HL-60/S4 (cell line): Measurements from ENCODE around the gene KRTAP4-3.
"Not testable (repeated sequence)": the region's sequence is repeated elsewhere in the genome, so short reads cannot be mapped to it uniquely, and the experiment has no call there.

Source experiments
- in situ Hi-C: fragments of 300-500 bp; cut with MboI; formaldehyde crosslinking; loops from 2 replicates; pipeline ENCODE4 v1.14.3; 2022; ENCODE audit warnings: low sequenced_read_pairs

KRTAP4-3 gene

DNA sequence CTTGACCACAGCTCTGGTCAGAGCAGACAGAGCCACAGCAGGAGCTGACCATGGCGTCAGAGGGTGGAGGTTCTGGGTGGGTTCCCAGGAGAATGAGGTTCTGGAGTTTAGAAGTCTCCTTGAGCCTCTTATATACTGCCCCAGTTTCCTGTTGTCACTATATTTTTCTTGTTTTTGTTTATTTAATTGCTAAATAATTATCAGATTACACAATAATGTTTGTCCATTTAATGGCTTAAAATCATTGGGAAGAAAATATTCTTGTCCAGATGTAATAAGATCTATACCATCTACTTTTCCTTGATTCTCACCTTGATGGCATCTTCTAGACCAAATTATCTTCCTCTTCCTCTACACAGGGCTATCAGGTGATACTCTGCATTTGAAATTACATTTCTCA is at the start of gene KRTAP4-3:
KRTAP4-3 (minus strand) TSS at position 101 of the 400 bp plus-strand sequence; CDS start at position 52, 49 bp downstream.
- in situ Hi-C loops = no loop called here

GRCh38 chr17:41215681-41216080 is 47.7 kb upstream of the KRTAP4-3 start:
- in situ Hi-C loops = no loop called here

- in situ Hi-C loops = no loop called here
Measured at GRCh38 chr17:41212524-41213169, 44.6 kb upstream of the KRTAP4-3 start.

DNA sequence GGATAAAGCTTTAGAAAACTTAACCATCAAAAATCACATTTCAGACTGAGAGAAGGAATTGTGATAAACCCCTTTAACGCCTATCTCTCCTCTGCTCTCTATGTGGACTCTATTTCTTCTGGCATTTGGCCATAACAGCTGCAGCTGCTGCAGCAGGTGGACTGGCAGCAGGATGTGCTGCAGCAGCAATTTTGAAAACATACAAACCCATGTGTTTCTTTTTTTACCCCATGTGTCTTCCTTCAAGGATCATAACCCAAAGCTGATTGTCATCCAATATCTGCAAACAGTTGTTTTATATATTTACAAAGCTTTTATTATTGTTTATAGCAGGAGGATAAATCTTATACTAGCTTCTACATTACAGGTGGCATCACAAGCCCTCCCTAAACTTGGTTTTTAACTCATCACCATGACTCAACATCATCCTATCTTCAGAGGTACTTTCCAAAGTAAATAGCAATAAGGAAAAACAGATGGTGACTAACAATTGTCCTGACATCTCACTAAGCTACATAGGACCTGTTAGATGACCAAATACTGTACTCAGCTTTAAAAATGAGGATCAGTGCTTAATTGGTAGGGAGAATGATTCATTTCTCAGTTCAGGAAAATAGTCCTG is 43.9 kb upstream of the KRTAP4-3 start:
- in situ Hi-C loops = no loop called here

GRCh38 chr17:41199421-41200078 is 31.5 kb upstream of the KRTAP4-3 start:
- in situ Hi-C loops = no loop called here

DNA sequence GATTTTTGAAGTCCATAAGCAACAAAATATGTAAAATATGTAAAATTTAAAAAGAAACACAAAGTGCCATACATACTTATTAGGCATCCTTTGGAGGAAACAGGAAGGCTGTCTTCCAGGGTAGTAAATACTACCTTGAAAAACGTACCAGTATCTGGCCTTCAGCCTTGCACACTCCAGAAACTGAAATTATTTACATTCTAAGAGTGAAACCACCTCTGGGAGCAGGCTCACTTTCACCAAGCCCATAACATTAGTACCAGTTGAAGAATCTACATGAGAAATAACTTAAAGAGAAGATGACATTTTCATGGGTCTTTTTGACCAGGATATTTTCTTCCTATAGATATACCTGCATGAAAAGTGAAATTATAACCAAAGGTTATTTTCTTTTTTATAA is 28.0 kb upstream of the KRTAP4-3 start:
- in situ Hi-C loops = no loop called here

GRCh38 chr17:41190328-41190727 is 22.3 kb upstream of the KRTAP4-3 start:
- in situ Hi-C loops = no loop called here

GRCh38 chr17:41189837-41190318 is 21.9 kb upstream of the KRTAP4-3 start, which contains the start of gene KRTAP9-1:
Gene KRTAP9-1, plus strand, starts transcription at chr17:41189887. Its CDS starts 0 bp downstream, at chr17:41189887.
- in situ Hi-C loops = not testable (repeated sequence)

DNA sequence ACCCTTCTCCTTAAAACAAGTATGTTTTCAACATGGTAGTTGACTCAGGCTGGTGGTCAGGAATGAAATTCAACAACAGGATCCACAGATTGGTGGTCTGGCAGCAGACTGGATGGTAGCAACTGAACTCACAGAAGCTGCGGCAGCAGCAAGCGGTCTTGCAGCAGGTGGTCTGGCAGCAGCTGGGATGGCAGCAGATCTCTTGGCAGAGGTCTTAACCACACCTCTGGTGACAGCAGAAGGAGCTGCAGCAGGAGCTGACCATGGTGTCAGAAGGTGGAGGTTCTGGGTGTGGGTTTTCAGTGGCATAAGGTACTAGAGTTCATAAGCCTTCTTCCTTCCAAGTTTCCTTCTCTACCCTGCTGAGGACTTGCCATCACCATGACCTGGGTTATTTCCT is 18.9 kb upstream of the KRTAP4-3 start:
- in situ Hi-C loops = no loop called here

GRCh38 chr17:41185001-41185400 is 17.0 kb upstream of the KRTAP4-3 start:
- in situ Hi-C loops = no loop called here

GRCh38 chr17:41184480-41184961 is 16.5 kb upstream of the KRTAP4-3 start, which contains the start of gene KRTAP4-1:
Gene KRTAP4-1, minus strand, starts transcription at chr17:41184911. Its CDS starts 57 bp downstream, at chr17:41184854.
- in situ Hi-C loops = no loop called here

- in situ Hi-C loops = no loop called here
Measured at GRCh38 chr17:41178843-41179616, 11.0 kb upstream of the KRTAP4-3 start.

- in situ Hi-C loops = no loop called here
Measured at GRCh38 chr17:41178341-41178740, 10.3 kb upstream of the KRTAP4-3 start.

- in situ Hi-C loops = no loop called here
Measured at GRCh38 chr17:41177727-41178271, 9.8 kb upstream of the KRTAP4-3 start, which contains the start of gene KRTAP4-2. Gene KRTAP4-2, minus strand, starts transcription at chr17:41178221. Its CDS starts 57 bp downstream, at chr17:41178164.

DNA sequence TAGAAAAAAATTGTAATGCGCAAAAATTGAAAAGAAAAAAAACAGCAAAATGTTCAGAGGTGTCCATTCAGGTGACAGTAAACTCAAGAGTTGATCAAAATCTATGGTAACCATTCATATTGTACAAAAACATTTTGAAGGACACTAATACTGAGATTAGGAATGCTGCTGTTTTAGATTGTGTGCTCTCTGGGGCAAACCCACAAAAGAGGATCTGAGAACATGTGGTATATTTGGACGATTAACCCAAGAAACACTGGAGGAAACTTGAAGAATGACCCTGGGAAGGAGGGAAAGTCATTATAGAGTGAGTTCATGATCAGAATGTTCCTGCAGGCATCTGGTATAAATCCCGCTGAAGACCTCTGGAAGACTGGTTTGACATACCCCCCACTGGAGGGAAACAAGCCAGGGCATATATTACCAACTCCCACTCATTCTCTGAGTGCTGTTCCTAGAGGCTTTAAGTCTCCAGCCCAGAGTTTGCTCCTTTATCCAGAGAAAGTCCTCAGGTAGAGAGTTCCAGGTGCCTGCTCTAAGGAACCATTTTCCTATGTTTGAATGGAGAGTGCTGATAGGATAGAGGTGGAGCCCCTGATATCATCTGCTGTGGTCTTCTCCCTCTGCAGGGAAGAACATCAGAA is 8.8 kb upstream of the KRTAP4-3 start:
- in situ Hi-C loops = no loop called here

GRCh38 chr17:41171886-41172285 is 3.9 kb upstream of the KRTAP4-3 start:
- in situ Hi-C loops = no loop called here

DNA sequence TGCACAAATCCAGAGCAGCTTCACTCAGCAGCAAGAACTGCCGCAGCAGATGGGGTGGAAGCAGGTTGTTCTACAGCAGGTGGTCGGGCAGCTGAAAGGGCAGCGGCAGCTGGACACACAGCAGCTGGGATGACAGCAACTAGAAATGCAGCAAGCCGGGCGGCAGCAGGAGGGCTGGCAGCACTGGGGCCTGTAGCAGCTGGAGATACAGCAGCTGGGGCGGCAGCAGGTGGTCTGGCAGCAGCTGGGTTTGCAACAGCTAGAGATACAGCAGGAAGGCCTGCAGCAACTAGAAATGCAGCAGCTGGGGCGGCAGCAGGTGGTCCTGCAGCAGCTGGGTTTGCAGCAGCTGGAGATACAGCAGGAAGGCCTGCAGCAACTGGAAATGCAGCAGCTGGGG is 460 bp downstream of the KRTAP4-3 start:
- in situ Hi-C loops = no loop called here

- in situ Hi-C loops = no loop called here
Measured at GRCh38 chr17:41163828-41164227, 4.2 kb downstream of the KRTAP4-3 start.

DNA sequence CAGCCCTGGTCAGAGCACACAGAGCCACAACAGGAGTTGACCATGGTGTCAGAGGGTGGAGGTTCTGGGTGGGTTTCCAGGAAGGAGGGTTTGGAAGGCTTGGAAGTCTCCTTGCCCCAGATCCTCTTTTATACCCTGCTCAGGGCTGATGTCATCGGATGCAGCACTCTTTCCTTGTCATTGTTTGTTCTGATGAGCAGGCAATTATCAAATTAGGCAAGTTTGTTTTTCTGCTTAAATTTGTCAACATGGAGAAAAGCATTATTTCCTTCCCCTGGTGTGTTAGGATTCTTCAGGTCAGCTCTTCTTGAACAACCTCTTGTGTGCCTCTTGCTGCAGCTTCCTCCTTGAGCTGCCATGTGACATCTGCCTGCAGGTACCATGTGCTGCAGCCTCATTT is 7.4 kb downstream of the KRTAP4-3 start, which contains the start of gene KRTAP4-4:
KRTAP4-4 (minus strand) TSS at position 101 of the 400 bp plus-strand sequence; CDS start at position 44, 57 bp downstream.
- in situ Hi-C loops = no loop called here

DNA sequence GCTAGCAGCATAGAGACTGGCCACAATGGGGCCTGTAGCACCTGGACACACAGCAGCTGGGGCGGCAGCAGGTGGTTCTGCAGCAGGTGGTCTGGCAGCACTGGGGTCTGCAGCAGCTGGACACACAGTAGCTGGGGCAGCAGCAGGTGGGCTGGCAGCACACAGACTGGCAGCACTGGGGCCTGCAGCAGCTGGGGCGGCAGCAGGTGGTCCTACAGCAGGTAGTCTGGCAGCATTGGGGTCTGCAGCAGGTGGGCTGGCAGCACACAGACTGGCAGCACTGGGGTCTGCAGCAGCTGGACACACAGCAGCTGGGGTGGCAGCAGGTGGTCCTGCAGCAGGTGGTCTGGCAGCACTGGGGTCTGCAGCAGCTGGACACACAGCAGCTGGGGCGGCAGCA is 7.8 kb downstream of the KRTAP4-3 start:
- in situ Hi-C loops = not testable (repeated sequence)
